AG04449 (cell line): ENCODE data around the gene KIFC3.

Experiments used
- CTCF ChIA-PET: fragments of 350-600 bp; formaldehyde crosslinking; extraction: SDS; loops from one replicate; lab custom pipeline; 2021; ENCODE audit warnings: antibody characterized with exemption; lab: Yijun Ruan, JAX
- POLR2A ChIA-PET: fragments of 400-600, 350-600 bp; formaldehyde crosslinking; extraction: SDS; loops from one replicate; lab custom pipeline; 2020; ENCODE audit warnings: antibody characterized with exemption, inconsistent platforms; lab: Yijun Ruan, JAX
- DNase-seq: peaks from one replicate; pipeline ENCODE4 v3.0.0-alpha.2; 2010; ENCODE audit warnings: low read depth, low spot score
- H3K4me3 ChIP-seq: 2 replicates; pipeline ENCODE4 v1.5.1; 2011; ENCODE audit warnings: low read depth, mild to moderate bottlenecking, control low read depth, low read length
- CTCF ChIP-seq: IDR thresholded peaks from one replicate; pipeline ENCODE4 v1.5.1; 2011; ENCODE audit warnings: mild to moderate bottlenecking, moderate library complexity, low read length, control low read depth, inconsistent platforms; ENCODE audit not compliant: insufficient read depth; ENCODE audit errors: missing control alignments

The KIFC3 gene

DNA sequence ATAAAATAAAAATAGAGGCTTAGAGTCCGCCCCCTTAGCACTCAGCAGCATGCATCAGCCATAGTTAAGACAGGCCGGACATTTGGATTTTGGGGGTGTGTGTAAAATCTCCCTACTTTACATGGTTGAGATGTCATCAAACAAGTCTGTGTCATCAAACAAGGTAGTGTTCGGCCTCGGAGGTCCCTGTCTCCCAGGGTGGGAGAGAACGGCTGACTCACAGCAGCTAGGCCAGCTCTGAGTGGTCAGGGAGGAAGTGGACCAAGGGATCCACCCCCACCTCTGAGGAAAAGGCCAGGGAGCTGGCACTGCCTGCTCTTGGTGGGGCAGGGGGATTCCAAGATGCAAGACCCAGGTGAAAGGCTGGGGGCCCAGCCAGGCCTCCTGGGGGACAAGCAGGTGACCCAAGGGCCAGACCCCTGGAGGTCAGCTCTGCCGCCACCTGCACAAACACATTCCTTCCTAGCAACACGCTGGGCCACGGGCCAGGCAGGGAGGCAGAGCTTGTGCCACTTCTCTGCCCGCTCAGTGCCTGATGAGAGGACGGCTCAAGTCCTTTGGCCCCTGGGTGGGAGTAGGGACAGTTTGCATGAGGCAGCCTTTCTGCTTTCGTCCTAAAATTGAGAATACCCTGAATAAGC is 28.5 kb downstream of the KIFC3 start:
- POLR2A ChIA-PET, result interaction anchor here (0.6 kb wide), 1 partner anchor 38 kb away, joined by 3 read pairs; no protein-coding TSS in a partner anchor
- no peak overlapping the region for H3K4me3 ChIP-seq
- DNase-seq, result no peak
- TF ChIP-seq CTCF, result no peak
- CTCF ChIA-PET, result interaction anchor here (0.7 to 1.8 kb wide), 3 partner anchors 12 to 74 kb away, joined by 3 to 9 read pairs (median 4); no protein-coding TSS in a partner anchor

DNA sequence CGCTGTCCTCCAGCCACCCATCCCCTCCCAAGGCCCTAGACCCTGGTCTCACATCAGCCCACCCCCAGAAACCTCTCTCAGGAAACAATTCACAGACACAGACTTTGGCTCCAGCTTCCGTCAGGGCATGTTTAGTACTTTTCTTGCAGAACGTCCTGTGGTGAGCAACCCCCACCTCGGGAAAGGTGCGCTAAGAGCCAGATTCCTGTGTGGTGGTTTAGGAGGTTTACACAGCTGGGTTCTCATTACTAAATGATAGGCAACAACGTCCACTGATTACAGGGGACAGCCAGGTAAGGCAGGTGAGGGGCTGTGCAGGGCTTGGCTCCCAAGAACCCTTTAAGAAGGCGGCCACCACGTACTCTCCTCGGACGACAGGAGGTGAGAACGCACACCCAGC is 29.3 kb downstream of the KIFC3 start:
- DNase-seq, result no peak
- CTCF ChIA-PET, result interaction anchor here (0.6 to 1.8 kb wide), 5 partner anchors 11 to 196 kb away, joined by 3 to 9 read pairs (median 3); no protein-coding TSS in a partner anchor
- POLR2A ChIA-PET, result no interaction called here
- no peak for TF ChIP-seq CTCF
- H3K4me3 ChIP-seq, result no peak overlapping the region

GRCh38 chr16:57771141-57771785 is 31.0 kb downstream of the KIFC3 start:
- ChIA-PET POLR2A (no interaction called here), CTCF (interaction anchor here (1.5 to 2.9 kb wide), 2 partner anchors 14 to 29 kb away, joined by 4 to 13 read pairs; no protein-coding TSS in a partner anchor)
- no peak for TF ChIP-seq CTCF
- H3K4me3 ChIP-seq, result no peak overlapping the region
- DNase-seq, result no peak

DNA sequence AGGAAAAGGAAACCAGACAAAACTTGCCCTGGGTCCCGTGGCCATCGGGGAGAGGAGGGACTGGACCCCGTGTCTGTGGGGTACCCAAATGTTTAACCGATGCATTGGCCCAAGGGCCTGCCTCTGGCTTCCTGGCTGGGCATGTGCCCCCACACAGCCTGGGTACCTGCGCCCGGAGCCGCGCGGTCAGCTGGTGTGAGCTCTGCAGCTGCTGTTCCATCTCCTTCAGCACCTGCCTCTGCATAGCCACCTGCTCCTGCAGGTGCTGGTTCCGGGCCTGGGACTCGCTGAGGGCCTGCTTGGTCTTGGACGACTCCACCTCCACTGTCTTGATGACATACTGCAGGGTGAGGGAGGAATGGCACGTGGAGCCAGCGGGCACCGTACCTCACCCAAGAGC is 31.9 kb downstream of the KIFC3 start:
- no peak for DNase-seq
- no peak overlapping the region for H3K4me3 ChIP-seq
- TF ChIP-seq CTCF, result no peak
- POLR2A ChIA-PET, result no interaction called here
- CTCF ChIA-PET, result interaction anchor here (1.5 to 2.9 kb wide), 2 partner anchors 13 to 30 kb away, joined by 4 to 13 read pairs; no protein-coding TSS in a partner anchor

DNA sequence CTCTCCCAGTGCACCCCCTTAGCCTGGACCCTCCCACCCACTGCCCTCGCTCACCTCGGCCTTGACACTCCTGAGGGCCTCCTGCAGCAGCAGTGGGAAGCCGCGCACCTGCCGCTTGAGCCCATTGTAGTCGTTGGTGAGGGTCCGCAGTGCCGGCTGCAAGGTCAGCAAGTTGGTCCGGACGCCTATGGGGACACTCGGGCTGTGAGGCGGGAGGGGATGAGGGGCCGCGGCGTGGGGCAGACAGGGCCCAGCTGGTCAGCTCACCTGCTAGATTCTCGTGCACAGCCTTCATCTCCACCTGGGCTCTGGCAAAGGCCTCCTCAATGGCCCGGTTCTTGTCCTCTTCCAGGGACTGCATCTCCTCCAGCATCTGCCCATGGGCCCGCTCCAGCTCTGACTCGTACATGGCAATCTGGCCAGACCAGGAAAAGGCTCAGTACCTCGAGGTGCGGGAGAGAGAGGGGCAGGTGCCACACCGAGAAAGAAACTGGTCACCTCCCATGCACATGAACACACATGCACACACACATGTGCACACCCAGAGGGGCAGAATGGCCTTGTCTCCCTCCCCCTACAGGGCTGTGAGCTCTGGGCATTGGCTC is 32.6 kb downstream of the KIFC3 start:
- CTCF ChIA-PET, result interaction anchor here (1.5 to 2.9 kb wide), 2 partner anchors 12 to 31 kb away, joined by 4 to 13 read pairs; no protein-coding TSS in a partner anchor
- no peak overlapping the region for H3K4me3 ChIP-seq
- TF ChIP-seq CTCF, result no peak
- DNase-seq, result no peak
- POLR2A ChIA-PET, result no interaction called here

DNA sequence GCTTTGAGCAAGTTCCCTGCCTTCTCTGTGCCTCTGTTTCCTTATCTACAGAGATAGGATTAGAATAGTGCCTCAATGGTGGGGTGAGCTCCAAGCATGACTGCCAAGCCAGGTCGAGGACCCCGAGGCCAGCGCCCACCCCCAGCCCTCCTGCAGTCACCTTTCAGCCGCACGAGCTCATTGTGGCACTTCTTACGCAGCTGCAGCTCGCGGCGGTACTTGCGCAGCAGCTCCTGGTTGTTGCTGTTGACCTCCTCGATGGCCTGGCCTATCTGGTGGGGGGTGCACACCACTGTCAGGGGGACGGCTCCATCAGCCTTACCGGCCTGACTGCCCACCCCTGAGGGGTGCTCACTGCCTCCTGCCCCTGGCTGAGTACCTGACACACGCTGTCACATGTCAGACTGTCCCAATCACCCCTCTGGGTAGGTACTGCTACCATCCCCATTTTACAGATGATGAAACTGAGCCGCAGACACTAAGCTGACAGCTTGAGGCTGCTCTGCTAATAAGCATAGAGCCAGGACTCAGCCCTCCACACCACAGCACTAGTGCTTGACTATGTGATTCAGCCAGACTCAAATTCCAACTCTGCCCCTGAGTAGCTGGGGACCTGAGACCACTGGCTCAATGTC is 35.5 kb downstream of the KIFC3 start:
- ChIA-PET POLR2A (no interaction called here), CTCF (interaction anchor here (1.0 to 4.2 kb wide), 7 partner anchors 10 to 190 kb away, joined by 3 to 23 read pairs (median 3); partner anchors contain the start of gene KIFC3)
- TF ChIP-seq CTCF, result no peak
- H3K4me3 ChIP-seq, result no peak overlapping the region
- DNase-seq, result no peak
